ENCODE results near the gene NEO1.
"Not testable (repeated sequence)": the region's sequence is repeated elsewhere in the genome, so short reads cannot be mapped to it uniquely, and the experiment has no call there.

NEO1 gene

GRCh38 chr15:73210630-73211029 lies 158.4 kb downstream of the NEO1 start:
- no peak for TF ChIP-seq SNAI2 (CRISPR knock-in tag; IDR thresholded peaks at IDR 0.05)
- no peak for TF ChIP-seq CSDC2 (CRISPR knock-in tag; IDR thresholded peaks at IDR 0.05)
- no peak for TF ChIP-seq ZFP3 (CRISPR knock-in tag; IDR thresholded peaks at IDR 0.05)
- no peak for TF ChIP-seq GLIS3 (CRISPR knock-in tag; IDR thresholded peaks at IDR 0.05)
- TF ChIP-seq CSRNP3 (CRISPR knock-in tag; IDR thresholded peaks at IDR 0.05): no peak
- no peak for ATAC-seq

- no peak for ATAC-seq
- TF ChIP-seq TSHZ2 (CRISPR knock-in tag; IDR thresholded peaks at IDR 0.05) (no peak), PPARA (CRISPR knock-in tag; IDR thresholded peaks at IDR 0.05; ENCODE audit: borderline replicate concordance) (no peak), ZNF70 (CRISPR knock-in tag; IDR thresholded peaks at IDR 0.05) (no peak), ZC3H10 (CRISPR knock-in tag; IDR thresholded peaks at IDR 0.05) (no peak), RARB (CRISPR knock-in tag; IDR thresholded peaks at IDR 0.05) (no peak), TCF4 (CRISPR knock-in tag; IDR thresholded peaks at IDR 0.05; ENCODE audit: borderline replicate concordance) (no peak), TOX (CRISPR knock-in tag; IDR thresholded peaks at IDR 0.05; ENCODE audit: borderline replicate concordance) (no peak), POU6F1 (CRISPR knock-in tag; IDR thresholded peaks at IDR 0.05; ENCODE audit: borderline replicate concordance, low read depth) (no peak), CSRNP3 (CRISPR knock-in tag; IDR thresholded peaks at IDR 0.05) (no peak), ISL1 (CRISPR knock-in tag; IDR thresholded peaks at IDR 0.05) (no peak)
Observed at GRCh38 chr15:73212424-73212823, 160.2 kb downstream of the NEO1 start.

- not testable (repeated sequence) for ATAC-seq
Observed at GRCh38 chr15:73221450-73221849, 169.2 kb downstream of the NEO1 start.

- no peak for ATAC-seq
- no peak for TF ChIP-seq BACH2 (CRISPR knock-in tag; IDR thresholded peaks at IDR 0.05; ENCODE audit: borderline replicate concordance)
- no peak for TF ChIP-seq CSDC2 (CRISPR knock-in tag; IDR thresholded peaks at IDR 0.05)
- TF ChIP-seq OSR1 (CRISPR knock-in tag; IDR thresholded peaks at IDR 0.05): no peak
- no peak for TF ChIP-seq TSHZ2 (CRISPR knock-in tag; IDR thresholded peaks at IDR 0.05)
- TF ChIP-seq RARB (CRISPR knock-in tag; IDR thresholded peaks at IDR 0.05): no peak
- TF ChIP-seq ISL1 (CRISPR knock-in tag; IDR thresholded peaks at IDR 0.05): no peak
- TF ChIP-seq PATZ1 (CRISPR knock-in tag; IDR thresholded peaks at IDR 0.05; ENCODE audit: borderline replicate concordance): no peak
- TF ChIP-seq ZNF565 (CRISPR knock-in tag; conservative IDR thresholded peaks at IDR 0.05; ENCODE audit: low read depth): no peak
- no peak for TF ChIP-seq CSRNP3 (CRISPR knock-in tag; IDR thresholded peaks at IDR 0.05)
- no peak for TF ChIP-seq ZNF70 (CRISPR knock-in tag; IDR thresholded peaks at IDR 0.05)
- TF ChIP-seq ZFP30 (CRISPR knock-in tag; IDR thresholded peaks at IDR 0.05): no peak
- TF ChIP-seq CREB5 (CRISPR knock-in tag; IDR thresholded peaks at IDR 0.05; ENCODE audit: low read depth): no peak
- TF ChIP-seq SNAI2 (CRISPR knock-in tag; IDR thresholded peaks at IDR 0.05): no peak
- TF ChIP-seq GLIS3 (CRISPR knock-in tag; IDR thresholded peaks at IDR 0.05): no peak
Observed at GRCh38 chr15:73225358-73226015, 173.2 kb downstream of the NEO1 start.
